ENCODE data around the gene TSSC4.

- no peak for TF ChIP-seq ZNF510 (CRISPR knock-in tag; IDR thresholded peaks at IDR 0.05; ENCODE audit: low read depth)
- TF ChIP-seq IRF2 (CRISPR knock-in tag; IDR thresholded peaks at IDR 0.05) = no peak
- TF ChIP-seq ZNF772 (CRISPR knock-in tag; IDR thresholded peaks at IDR 0.05) = no peak
- TF ChIP-seq USF2 (IDR thresholded peaks at IDR 0.05; ENCODE audit: low read depth, low read length) = no peak
- no peak for TF ChIP-seq USF2 (CRISPR knock-in tag; IDR thresholded peaks at IDR 0.05; ENCODE audit: borderline replicate concordance)
- no peak for TF ChIP-seq PRDM10 (CRISPR knock-in tag; IDR thresholded peaks at IDR 0.05; ENCODE audit: low read depth)
- no peak for TF ChIP-seq ZNF263 (CRISPR knock-in tag; IDR thresholded peaks at IDR 0.05)
- TF ChIP-seq ZNF296 (CRISPR knock-in tag; conservative IDR thresholded peaks at IDR 0.05) = no peak
- no peak for TF ChIP-seq GABPA (IDR thresholded peaks at IDR 0.05; ENCODE audit: low read depth, low read length)
- TF ChIP-seq GABPA (CRISPR knock-in tag; IDR thresholded peaks at IDR 0.05; ENCODE audit: low read depth) = no peak
Measured at GRCh38 chr11:2398664-2399355, 1.7 kb upstream of the TSSC4 start.

Measured in HepG2 (cell line).